ENCODE data around the gene COL8A2. TPM values are rescaled to one million over a fixed set of nuclear protein-coding genes. Genes with fewer than 3 reads are reported as not detected.

Gene COL8A2
- total and polyA plus RNA-seq, 2 donors (not counting 3 experiments of a cell fraction or from before 2014, with no cell fraction given), result 1.2 to 1.3 TPM

GRCh38 chr1:36128126-36128904 lies 3.3 kb upstream of the COL8A2 start:
- Histone ChIP-seq H3K4me1 (ENCODE audit: control insufficient read depth, extremely low read depth, insufficient read depth, low read length) (peaks cover 2% of the 10 kb centered on the region), H3K27me3 (ENCODE audit: control insufficient read depth in 2 of 2, insufficient read depth in 2 of 2, low read length in 2 of 2) (peaks cover 5 to 9% of the 10 kb centered on the region in 2 experiments), H3K9ac (replicated peaks; ENCODE audit: extremely low read depth, insufficient read depth, low read length) (no peak overlapping the region), H3K36me3 (ENCODE audit: control insufficient read depth in 2 of 2, extremely low read depth in 1 of 2, insufficient read depth in 2 of 2, low read length in 2 of 2) (no peaks in the 10 kb centered on the region), H3K4me3 (replicated peaks in 1 of 3; ENCODE audit: insufficient read depth in 1 of 3, low read depth in 1 of 3, low read length in 3 of 3) (no peak overlapping the region), H3K9me1 (replicated peaks; ENCODE audit: control insufficient read depth, extremely low read depth, insufficient read depth, low read length) (no peaks in the 10 kb centered on the region), H3K4me2 (ENCODE audit: insufficient read depth, low read length) (no peak overlapping the region), H4K20me1 (replicated peaks; ENCODE audit: control insufficient read depth, extremely low read depth, insufficient read depth, low read length) (no peaks in the 10 kb centered on the region), H2AFZ (ENCODE audit: low read depth, low read length) (no peak overlapping the region), H3K27ac (ENCODE audit: insufficient read depth, low read depth, low read length) (no peak overlapping the region), H3K9me3 (replicated peaks; ENCODE audit: control insufficient read depth, insufficient read depth, low read length) (no peaks in the 10 kb centered on the region), H3K79me2 (ENCODE audit: control insufficient read depth, insufficient read depth, low read length) (no peaks in the 10 kb centered on the region)
- no peak for TF ChIP-seq GATA2 (IDR thresholded peaks at IDR 0.05; ENCODE audit: insufficient read depth, insufficient read length, low read depth, low read length)
- no peak for TF ChIP-seq FOS (IDR thresholded peaks at IDR 0.05; ENCODE audit: borderline replicate concordance, insufficient read depth, low read length)
- TF ChIP-seq, protein P1, sequence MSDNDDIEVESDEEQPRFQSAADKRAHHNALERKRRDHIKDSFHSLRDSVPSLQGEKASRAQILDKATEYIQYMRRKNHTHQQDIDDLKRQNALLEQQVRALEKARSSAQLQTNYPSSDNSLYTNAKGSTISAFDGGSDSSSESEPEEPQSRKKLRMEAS (IDR thresholded peaks at IDR 0.05; ENCODE audit: insufficient read depth, insufficient read length), result no peak
- TF ChIP-seq POLR2AphosphoS5 (IDR thresholded peaks at IDR 0.05; ENCODE audit: insufficient read depth, low read depth, low read length), result no peak
- TF ChIP-seq, protein P2, sequence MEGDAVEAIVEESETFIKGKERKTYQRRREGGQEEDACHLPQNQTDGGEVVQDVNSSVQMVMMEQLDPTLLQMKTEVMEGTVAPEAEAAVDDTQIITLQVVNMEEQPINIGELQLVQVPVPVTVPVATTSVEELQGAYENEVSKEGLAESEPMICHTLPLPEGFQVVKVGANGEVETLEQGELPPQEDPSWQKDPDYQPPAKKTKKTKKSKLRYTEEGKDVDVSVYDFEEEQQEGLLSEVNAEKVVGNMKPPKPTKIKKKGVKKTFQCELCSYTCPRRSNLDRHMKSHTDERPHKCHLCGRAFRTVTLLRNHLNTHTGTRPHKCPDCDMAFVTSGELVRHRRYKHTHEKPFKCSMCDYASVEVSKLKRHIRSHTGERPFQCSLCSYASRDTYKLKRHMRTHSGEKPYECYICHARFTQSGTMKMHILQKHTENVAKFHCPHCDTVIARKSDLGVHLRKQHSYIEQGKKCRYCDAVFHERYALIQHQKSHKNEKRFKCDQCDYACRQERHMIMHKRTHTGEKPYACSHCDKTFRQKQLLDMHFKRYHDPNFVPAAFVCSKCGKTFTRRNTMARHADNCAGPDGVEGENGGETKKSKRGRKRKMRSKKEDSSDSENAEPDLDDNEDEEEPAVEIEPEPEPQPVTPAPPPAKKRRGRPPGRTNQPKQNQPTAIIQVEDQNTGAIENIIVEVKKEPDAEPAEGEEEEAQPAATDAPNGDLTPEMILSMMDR (IDR thresholded peaks at IDR 0.05; ENCODE audit: extremely low read depth in 1 of 2, insufficient read depth in 1 of 2, low read depth in 1 of 2, low read length in 2 of 2), result no peak
- TF ChIP-seq MYC (IDR thresholded peaks at IDR 0.05; ENCODE audit: low read depth, low read length), result no peak
- TF ChIP-seq JUN (IDR thresholded peaks at IDR 0.05; ENCODE audit: borderline replicate concordance, insufficient read depth, insufficient read length, low read depth), result no peak
- no peak for TF ChIP-seq EZH2 (IDR thresholded peaks at IDR 0.05; ENCODE audit: borderline replicate concordance, low read depth, low read length, severe bottlenecking)
- no peak for TF ChIP-seq POLR2A (IDR thresholded peaks at IDR 0.05; ENCODE audit: low read depth, low read length)
- dilution Hi-C loops (cut with MboI; ENCODE audit: extremely low pct_ligation_motif_present, low sequenced_read_pairs), result no loop called here
- FAIRE-seq (no peak), DNase-seq (ENCODE audit: low read depth, low spot score) (no peak)
- intact Hi-C loops (cut with micrococcal nuclease), result no loop called here
- CTCF ChIA-PET, result interaction anchor here (0.7 to 2.2 kb wide), 3 partner anchors 9 to 31 kb away, joined by 3 to 6 read pairs (median 3); no protein-coding TSS in a partner anchor
- POLR2A ChIA-PET, result interaction anchor here (0.8 kb wide), 1 partner anchor 10 kb away, joined by 3 read pairs; no protein-coding TSS in a partner anchor
- BruUV-seq (replicated peaks), result no TSS peak

Data from endothelial cell of umbilical vein (primary cell).